Measurements from ENCODE around the gene BCL7A. TPM values are rescaled to one million over a fixed set of nuclear protein-coding genes. Genes with fewer than 3 reads are reported as not detected.

Gene BCL7A
- total and polyA plus RNA-seq, 9 of the 15 experiments (the other 6 are each of a cell fraction or from before 2014, with no cell fraction given) = 0.25 to 21.9 (median 14.9) TPM

- ATAC-seq (peak; percentile 6), DNase-seq (ENCODE audit: extremely low read depth in 1 of 4, low spot score in 3 of 4) (peak in 1 of 4 experiments; percentile 40), FAIRE-seq (no peak)
- intact Hi-C loops (cut with micrococcal nuclease) (loop anchor here (1.0 to 5.0 kb wide), 4 partner anchors 15 to 464 kb away; partner anchors contain the start of genes KNTC1, MLXIP and RSRC2), in situ Hi-C loops (cut with MboI) (no loop called here)
- H3K4me2 ChIP-seq (ENCODE audit: insufficient read depth, low read length) = peak overlapping the region; percentile 98
- peaks cover 41% of the 10 kb centered on the region for H3K79me2 ChIP-seq (ENCODE audit: control insufficient read depth, insufficient read depth, low read length)
- peak overlapping the region; percentile 14 for H3K4me3 ChIP-seq
- peak overlapping the region; percentile 71 for H2AFZ ChIP-seq (ENCODE audit: low read depth, low read length)
- no peaks in the 10 kb centered on the region for H3K27me3 ChIP-seq (ENCODE audit: control insufficient read depth in 2 of 2, insufficient read depth in 2 of 2, low read length in 2 of 2)
- no peaks in the 10 kb centered on the region for H3K9me1 ChIP-seq (ENCODE audit: control insufficient read depth, insufficient read depth, low read length)
- H3K9ac ChIP-seq (ENCODE audit: insufficient read depth in 1 of 2, low read depth in 2 of 2, low read length in 2 of 2) = peak overlapping the region; percentile 91 to 94
- no TSS peak for BruUV-seq (replicated peaks)
- H3K9me3 ChIP-seq (replicated peaks; ENCODE audit: control insufficient read depth, insufficient read depth, low read depth, low read length) = no peaks in the 10 kb centered on the region
- WGBS (ENCODE audit: insufficient coverage, low coverage, missing lambda C conversion rate) = 13% methylated on average over 6 of the region's 6 CpGs
- peak overlapping the region; percentile 73 for H3K27ac ChIP-seq (ENCODE audit: extremely low read depth, low read depth, low read length)
- H4K20me1 ChIP-seq (replicated peaks; ENCODE audit: control insufficient read depth, insufficient read depth, low read length) = no peaks in the 10 kb centered on the region
- ChIA-PET CTCF (ENCODE audit: low intra/inter-chr PET ratio) (interaction anchor here (1.0 kb wide), 1 partner anchor 60 kb away, joined by 3 read pairs; no protein-coding TSS in a partner anchor), POLR2A (interaction anchor here (0.5 to 2.0 kb wide), 13 partner anchors 9 to 265 kb away, joined by 3 to 7 read pairs (median 4); no protein-coding TSS in a partner anchor)
- H3K4me1 ChIP-seq (replicated peaks in 1 of 2; ENCODE audit: control insufficient read depth in 2 of 2, insufficient read depth in 2 of 2, low read length in 2 of 2) = peaks cover 45 to 54% of the 10 kb centered on the region in 2 experiments
- H3K36me3 ChIP-seq (ENCODE audit: control insufficient read depth, insufficient read depth, low read length) = peaks cover 59% of the 10 kb centered on the region
- 0 out of 2 replicates have a peak, but pooled peaks have one; percentile 5 for TF ChIP-seq MEF2A (IDR thresholded peaks at IDR 0.05; ENCODE audit: control insufficient read depth, low read depth, low read length)
- TF ChIP-seq ZNF561 (CRISPR knock-in tag; conservative IDR thresholded peaks at IDR 0.05) = 0 out of 2 replicates have a peak, but pooled peaks have one; percentile 42
- 0 out of 2 replicates have a peak, but pooled peaks have one; percentile 42 for TF ChIP-seq MYNN (IDR thresholded peaks at IDR 0.05)
- TF ChIP-seq MYNN (CRISPR knock-in tag; IDR thresholded peaks at IDR 0.05) = no peak
- TF ChIP-seq ZBTB26 (CRISPR knock-in tag; IDR thresholded peaks at IDR 0.05) = 0 out of 2 replicates have a peak, but pooled peaks have one; percentile 41
- 0 out of 2 replicates have a peak, but pooled peaks have one; percentile 7 for TF ChIP-seq POLR2G (IDR thresholded peaks at IDR 0.05; ENCODE audit: low read depth, low read length)
- TF ChIP-seq ZFX (CRISPR knock-in tag; IDR thresholded peaks at IDR 0.05) = peak; percentile 47
- TF ChIP-seq ATF3 (IDR thresholded peaks at IDR 0.05) = peak; percentile 1
- TF ChIP-seq ATF3 (CRISPR knock-in tag; conservative IDR thresholded peaks at IDR 0.05) = no peak
- peak; percentile 28 for TF ChIP-seq DACH1 (IDR thresholded peaks at IDR 0.05; ENCODE audit: partially characterized antibody)
- TF ChIP-seq, protein P1, sequence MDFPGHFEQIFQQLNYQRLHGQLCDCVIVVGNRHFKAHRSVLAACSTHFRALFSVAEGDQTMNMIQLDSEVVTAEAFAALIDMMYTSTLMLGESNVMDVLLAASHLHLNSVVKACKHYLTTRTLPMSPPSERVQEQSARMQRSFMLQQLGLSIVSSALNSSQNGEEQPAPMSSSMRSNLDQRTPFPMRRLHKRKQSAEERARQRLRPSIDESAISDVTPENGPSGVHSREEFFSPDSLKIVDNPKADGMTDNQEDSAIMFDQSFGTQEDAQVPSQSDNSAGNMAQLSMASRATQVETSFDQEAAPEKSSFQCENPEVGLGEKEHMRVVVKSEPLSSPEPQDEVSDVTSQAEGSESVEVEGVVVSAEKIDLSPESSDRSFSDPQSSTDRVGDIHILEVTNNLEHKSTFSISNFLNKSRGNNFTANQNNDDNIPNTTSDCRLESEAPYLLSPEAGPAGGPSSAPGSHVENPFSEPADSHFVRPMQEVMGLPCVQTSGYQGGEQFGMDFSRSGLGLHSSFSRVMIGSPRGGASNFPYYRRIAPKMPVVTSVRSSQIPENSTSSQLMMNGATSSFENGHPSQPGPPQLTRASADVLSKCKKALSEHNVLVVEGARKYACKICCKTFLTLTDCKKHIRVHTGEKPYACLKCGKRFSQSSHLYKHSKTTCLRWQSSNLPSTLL (IDR thresholded peaks at IDR 0.05) = no peak
- TF ChIP-seq PHF8 (IDR thresholded peaks at IDR 0.05; ENCODE audit: borderline replicate concordance, low read length) = peak; percentile 22; the same call in 1 of the 2 replicates
- peak; percentile 3; the same call in 1 of the 2 replicates for TF ChIP-seq FOSL1 (tag; conservative IDR thresholded peaks at IDR 0.05)
- 0 out of 2 replicates have a peak, but pooled peaks have one; percentile 16 for TF ChIP-seq ELF4 (CRISPR knock-in tag; IDR thresholded peaks at IDR 0.05)
- 0 out of 2 replicates have a peak, but pooled peaks have one; percentile 0 for TF ChIP-seq JUN (IDR thresholded peaks at IDR 0.05; ENCODE audit: borderline replicate concordance, low read depth, low read length)
- TF ChIP-seq JUN (CRISPR knock-in tag; IDR thresholded peaks at IDR 0.05; ENCODE audit: borderline replicate concordance) = no peak
- no peak for TF ChIP-seq MIER1 (IDR thresholded peaks at IDR 0.05; ENCODE audit: low read depth)
- TF ChIP-seq MTA2 (IDR thresholded peaks at IDR 0.05; ENCODE audit: low read depth) = no peak
- 0 out of 2 replicates have a peak, but pooled peaks have one; percentile 26 for TF ChIP-seq ELF2 (CRISPR knock-in tag; IDR thresholded peaks at IDR 0.05)
- TF ChIP-seq CHD1 (IDR thresholded peaks at IDR 0.05; ENCODE audit: low read length) = peak; percentile 26
- no peak for TF ChIP-seq ZNF316 (IDR thresholded peaks at IDR 0.05)
Measured at GRCh38 chr12:122063694-122064024, 42.0 kb downstream of the BCL7A start.
